ENCODE data around the gene ANKRD52. TPM values are rescaled to one million over a fixed set of nuclear protein-coding genes. Genes with fewer than 3 reads are reported as not detected.

ANKRD52 gene
- total and polyA plus RNA-seq, 2 of the 8 experiments (the other 6 are each of a cell fraction or from before 2014, with no cell fraction given) = 14.0 to 36.3 TPM

GRCh38 chr12:56258820-56259183, 618 bp upstream of the ANKRD52 start:
- TF ChIP-seq TAF7 (optimal IDR thresholded peaks at IDR 0.05; ENCODE audit: borderline replicate concordance, low read depth, low read length) (no peak), ATF3 (IDR thresholded peaks at IDR 0.05; ENCODE audit: insufficient read depth, low read depth, low read length) (no peak), SIN3A (conservative IDR thresholded peaks at IDR 0.05 in 1 of 2, IDR thresholded peaks at IDR 0.05 in 1 of 2; ENCODE audit: low read depth in 1 of 2, low read length in 2 of 2) (0 out of 4 replicates have a peak, but pooled peaks of 1 of the 2 experiments have one; percentile 9), SIX5 (IDR thresholded peaks at IDR 0.05; ENCODE audit: low read depth, low read length) (no peak), NRF1 (IDR thresholded peaks at IDR 0.05; ENCODE audit: low read depth, low read length) (no peak), SAP30 (IDR thresholded peaks at IDR 0.05; ENCODE audit: insufficient read depth, insufficient replicate concordance, low read length) (peak; percentile 8)
- Histone ChIP-seq H3K4me2 (ENCODE audit: insufficient read depth in 1 of 2, low read depth in 2 of 2, low read length in 2 of 2) (peak overlapping the region; percentile 73 to 83), H2BK20ac (ENCODE audit: low read length) (no peak overlapping the region), H3K4me3 (ENCODE audit: extremely low read depth in 1 of 4, insufficient read depth in 2 of 4, low read depth in 3 of 4, low read length in 4 of 4) (peak overlapping the region; percentile 60 to 86 (median 68)), H2BK120ac (replicated peaks; ENCODE audit: low read depth, low read length) (no peak overlapping the region), H3K23ac (ENCODE audit: insufficient read length) (no peak overlapping the region), H3K36me3 (ENCODE audit: control insufficient read depth in 2 of 4, insufficient read depth in 4 of 4, low read length in 3 of 4) (peaks cover 8 to 26% (median 11%) of the 10 kb centered on the region in 4 experiments; a peak in 7 of 8 replicates), H3K79me2 (ENCODE audit: control insufficient read depth in 1 of 2, insufficient read depth in 2 of 2, low read length in 2 of 2) (peaks cover 0 to 8% of the 10 kb centered on the region in 2 experiments; a peak in 1 of 4 replicates), H3K4ac (replicated peaks; ENCODE audit: insufficient read length, low read depth, low read length) (no peak overlapping the region), H3K27ac (ENCODE audit: low read depth, low read length) (no peak overlapping the region), H4K8ac (ENCODE audit: extremely low read depth, insufficient read depth, low read length) (no peak overlapping the region), H3K56ac (replicated peaks; ENCODE audit: insufficient read length, low read depth, low read length) (peak overlapping the region; percentile 27), H3K9me3 (ENCODE audit: insufficient read depth in 2 of 2, low read depth in 1 of 2, low read length in 1 of 2) (no peaks in the 10 kb centered on the region), H3K18ac (ENCODE audit: extremely low read depth, low read length) (peak overlapping the region; percentile 48; the same call in 1 of the 2 replicates), H2BK15ac (ENCODE audit: low read length) (no peak overlapping the region), H3K23me2 (ENCODE audit: low read depth, low read length) (peaks cover 11% of the 10 kb centered on the region; the same call in 1 of the 2 replicates), H4K20me1 (replicated peaks in 1 of 2; ENCODE audit: control insufficient read depth in 1 of 2, insufficient read depth in 2 of 2, low read length in 2 of 2) (peaks cover 5 to 6% of the 10 kb centered on the region in 2 experiments), H2AK5ac (ENCODE audit: low read depth, low read length) (no peak overlapping the region), H2AFZ (ENCODE audit: low read length) (peak overlapping the region; percentile 89), H2BK12ac (ENCODE audit: low read depth, low read length) (no peak overlapping the region), H3K9ac (replicated peaks in 1 of 4; ENCODE audit: extremely low read depth in 1 of 4, low read depth in 3 of 4, low read length in 3 of 4) (peak overlapping the region in 2 of 4 experiments; percentile 60 to 64; a peak in 4 of 7 replicates), H4K5ac (ENCODE audit: insufficient read length, low read depth, low read length) (no peak overlapping the region), H4K91ac (replicated peaks; ENCODE audit: insufficient read length, low read length) (no peak overlapping the region), H3K4me1 (replicated peaks in 1 of 4; ENCODE audit: control insufficient read depth in 3 of 4, insufficient read depth in 4 of 4, low read length in 3 of 4) (peaks cover 8 to 17% (median 13%) of the 10 kb centered on the region in 4 experiments), H3K27me3 (replicated peaks in 1 of 4; ENCODE audit: control insufficient read depth in 3 of 4, extremely low read depth in 1 of 4, insufficient read depth in 3 of 4, low read length in 3 of 4) (no peaks in the 10 kb centered on the region), H3K79me1 (ENCODE audit: low read depth, low read length) (peaks cover 7% of the 10 kb centered on the region), H3K14ac (ENCODE audit: insufficient read length) (no peak overlapping the region), H2BK5ac (ENCODE audit: low read depth, low read length) (peak overlapping the region; percentile 90)
- DNase-seq (ENCODE audit: low read depth in 1 of 2, low spot score in 2 of 2) (no peak), FAIRE-seq (no peak)
- ChIA-PET CTCF (ENCODE audit: partially characterized antibody) (interaction anchor here (0.6 to 6.4 kb wide), 22 partner anchors 8 to 300 kb away, joined by 3 to 47 read pairs (median 6); partner anchors contain the start of genes COQ10A, RNF41 and SMARCC2), POLR2A (ENCODE audit: partially characterized antibody) (interaction anchor here (0.6 to 3.8 kb wide), 23 partner anchors 8 to 818 kb away, joined by 3 to 41 read pairs (median 5); partner anchors contain the start of genes CNPY2, COQ10A, CS and ERBB3)
- 35% methylated on average over 9 of the region's 9 CpGs; no CpG with 5 or more reads in 1 of the 2 experiments for WGBS, 2 experiments (ENCODE audit: extremely low coverage in 1 of 2, insufficient coverage in 1 of 2, insufficient read length in 1 of 2, insufficient replicate concordance in 2 of 2, low coverage in 1 of 2, low lambda C conversion rate in 2 of 2, missing lambda C conversion rate in 1 of 2)

Measured in H1 (cell line).